ENCODE results near the gene LAMTOR1. TPM values are rescaled to one million over a fixed set of nuclear protein-coding genes. Genes with fewer than 3 reads are reported as not detected.

LAMTOR1 gene
- total RNA-seq, 4 donors from 2014 or later = 116 to 133 (median 128) TPM

DNA sequence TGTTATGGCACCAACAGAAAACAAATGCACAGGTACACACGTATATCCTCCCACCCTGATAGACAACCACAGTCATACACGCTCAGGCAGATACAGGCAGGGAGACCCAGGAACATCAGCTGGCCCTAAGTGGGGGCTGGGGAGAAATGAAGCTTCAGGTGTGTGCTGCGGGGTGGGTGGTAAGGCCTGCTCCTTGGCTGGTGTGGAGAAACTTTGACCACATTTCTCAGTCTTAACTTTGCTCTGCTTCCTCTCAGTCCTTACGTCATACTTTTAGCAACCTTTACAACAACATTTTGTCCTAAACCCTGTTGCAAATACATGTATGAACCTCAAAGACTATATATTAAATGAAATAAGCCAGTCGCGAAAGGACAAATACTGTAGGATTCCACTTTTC, 16.1 kb upstream of the LAMTOR1 start:
- H3K27ac ChIP-seq = no peak overlapping the region
- H3K27me3 ChIP-seq = peaks cover 0 to 6% of the 10 kb centered on the region in 2 donors
- H3K4me1 ChIP-seq = no peaks in the 10 kb centered on the region
- no peak for TF ChIP-seq POLR2A (IDR thresholded peaks at IDR 0.05)
- TF ChIP-seq, protein P1, sequence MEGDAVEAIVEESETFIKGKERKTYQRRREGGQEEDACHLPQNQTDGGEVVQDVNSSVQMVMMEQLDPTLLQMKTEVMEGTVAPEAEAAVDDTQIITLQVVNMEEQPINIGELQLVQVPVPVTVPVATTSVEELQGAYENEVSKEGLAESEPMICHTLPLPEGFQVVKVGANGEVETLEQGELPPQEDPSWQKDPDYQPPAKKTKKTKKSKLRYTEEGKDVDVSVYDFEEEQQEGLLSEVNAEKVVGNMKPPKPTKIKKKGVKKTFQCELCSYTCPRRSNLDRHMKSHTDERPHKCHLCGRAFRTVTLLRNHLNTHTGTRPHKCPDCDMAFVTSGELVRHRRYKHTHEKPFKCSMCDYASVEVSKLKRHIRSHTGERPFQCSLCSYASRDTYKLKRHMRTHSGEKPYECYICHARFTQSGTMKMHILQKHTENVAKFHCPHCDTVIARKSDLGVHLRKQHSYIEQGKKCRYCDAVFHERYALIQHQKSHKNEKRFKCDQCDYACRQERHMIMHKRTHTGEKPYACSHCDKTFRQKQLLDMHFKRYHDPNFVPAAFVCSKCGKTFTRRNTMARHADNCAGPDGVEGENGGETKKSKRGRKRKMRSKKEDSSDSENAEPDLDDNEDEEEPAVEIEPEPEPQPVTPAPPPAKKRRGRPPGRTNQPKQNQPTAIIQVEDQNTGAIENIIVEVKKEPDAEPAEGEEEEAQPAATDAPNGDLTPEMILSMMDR (IDR thresholded peaks at IDR 0.05) = no peak
- TF ChIP-seq EP300 (IDR thresholded peaks at IDR 0.05) = no peak
- no peaks in the 10 kb centered on the region for H3K9me3 ChIP-seq
- 76 to 80% methylated on average over 6 of the region's 6 CpGs for WGBS, 2 donors
- H3K4me3 ChIP-seq = no peak overlapping the region
- no peaks in the 10 kb centered on the region for H3K36me3 ChIP-seq
- no peak for DNase-seq (ENCODE audit: low spot score in 2 of 2)

DNA sequence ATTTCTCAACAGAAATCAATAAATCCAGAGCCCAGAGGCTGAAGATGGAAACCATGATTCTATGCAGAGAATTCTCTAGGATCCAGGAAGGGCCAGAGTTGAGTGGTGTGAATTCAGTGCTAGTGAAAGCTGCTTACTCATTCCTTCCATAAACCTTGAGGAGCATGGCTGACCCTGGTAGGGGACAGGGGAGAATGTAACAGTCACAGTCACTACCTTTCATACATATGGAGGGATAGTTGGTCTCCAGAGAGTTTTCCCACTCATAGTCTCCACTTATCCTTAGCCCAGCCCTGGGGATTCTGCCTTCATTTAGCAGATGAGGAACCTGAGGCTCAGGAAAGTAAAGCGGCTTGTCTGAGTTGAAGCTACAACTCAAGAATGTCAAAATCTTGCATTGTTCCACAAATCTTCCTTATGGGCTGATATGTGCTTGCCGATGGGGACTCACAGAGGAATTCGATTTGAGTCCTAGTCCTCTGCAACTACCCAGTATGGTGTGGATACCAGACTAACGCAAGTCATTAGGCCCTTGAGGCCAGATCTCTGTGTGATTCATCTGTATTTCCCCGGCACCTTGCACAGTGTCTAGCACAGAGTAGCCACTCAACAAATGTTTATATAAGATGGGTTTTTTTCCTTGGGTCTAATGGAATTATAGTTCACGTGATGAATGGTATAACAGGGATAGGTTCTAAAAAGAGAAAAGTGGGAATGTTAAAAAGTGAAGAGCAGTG, 13.1 kb upstream of the LAMTOR1 start:
- no peak for TF ChIP-seq EP300 (IDR thresholded peaks at IDR 0.05)
- no peak for TF ChIP-seq POLR2A (IDR thresholded peaks at IDR 0.05)
- TF ChIP-seq, protein P1 (IDR thresholded peaks at IDR 0.05) = no peak
- Histone ChIP-seq H3K36me3 (no peaks in the 10 kb centered on the region), H3K4me1 (peaks cover 0 to 11% (median 6%) of the 10 kb centered on the region in 4 donors), H3K27me3 (peaks cover 0 to 6% of the 10 kb centered on the region in 2 donors), H3K9me3 (no peaks in the 10 kb centered on the region), H3K27ac (no peak overlapping the region), H3K4me3 (no peak overlapping the region)
- no peak for DNase-seq (ENCODE audit: low spot score in 2 of 2)
- 88 to 90% methylated on average over 6 of the region's 6 CpGs for WGBS, 2 donors

DNA sequence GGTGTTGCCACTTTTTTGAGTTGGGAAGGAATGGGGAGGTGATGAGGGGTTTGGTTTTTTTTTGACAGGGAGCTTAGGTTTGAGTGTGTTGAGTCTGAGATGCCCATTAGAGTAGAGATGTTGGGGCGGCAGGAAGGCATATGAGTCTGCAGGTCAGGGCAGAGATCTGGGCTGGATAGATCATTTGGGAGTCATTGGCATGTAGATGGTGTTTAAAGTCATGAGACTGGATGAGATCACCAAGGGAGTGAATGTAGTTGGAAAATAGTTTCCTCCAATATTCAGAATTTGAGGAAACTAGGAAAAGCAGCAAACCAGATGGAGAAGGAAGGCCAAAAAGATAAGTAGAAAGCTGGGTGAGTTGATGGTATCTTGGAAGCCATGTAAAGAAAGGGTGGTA, 11.5 kb upstream of the LAMTOR1 start:
- peaks cover 0 to 15% (median 6%) of the 10 kb centered on the region in 4 donors for H3K4me1 ChIP-seq
- no peak overlapping the region for H3K27ac ChIP-seq
- peaks cover 0 to 6% of the 10 kb centered on the region in 2 donors for H3K27me3 ChIP-seq
- TF ChIP-seq, protein P1 (IDR thresholded peaks at IDR 0.05) = no peak
- TF ChIP-seq POLR2A (IDR thresholded peaks at IDR 0.05) (no peak), EP300 (IDR thresholded peaks at IDR 0.05) (no peak)
- peaks cover 0 to 4% (median 0%) of the 10 kb centered on the region in 3 donors for H3K36me3 ChIP-seq
- no peak overlapping the region for H3K4me3 ChIP-seq
- H3K9me3 ChIP-seq = no peaks in the 10 kb centered on the region
- DNase-seq (ENCODE audit: low spot score in 2 of 2) = no peak
- 97 to 100% methylated on average over 1 of the region's 1 CpG for WGBS, 2 donors

DNA sequence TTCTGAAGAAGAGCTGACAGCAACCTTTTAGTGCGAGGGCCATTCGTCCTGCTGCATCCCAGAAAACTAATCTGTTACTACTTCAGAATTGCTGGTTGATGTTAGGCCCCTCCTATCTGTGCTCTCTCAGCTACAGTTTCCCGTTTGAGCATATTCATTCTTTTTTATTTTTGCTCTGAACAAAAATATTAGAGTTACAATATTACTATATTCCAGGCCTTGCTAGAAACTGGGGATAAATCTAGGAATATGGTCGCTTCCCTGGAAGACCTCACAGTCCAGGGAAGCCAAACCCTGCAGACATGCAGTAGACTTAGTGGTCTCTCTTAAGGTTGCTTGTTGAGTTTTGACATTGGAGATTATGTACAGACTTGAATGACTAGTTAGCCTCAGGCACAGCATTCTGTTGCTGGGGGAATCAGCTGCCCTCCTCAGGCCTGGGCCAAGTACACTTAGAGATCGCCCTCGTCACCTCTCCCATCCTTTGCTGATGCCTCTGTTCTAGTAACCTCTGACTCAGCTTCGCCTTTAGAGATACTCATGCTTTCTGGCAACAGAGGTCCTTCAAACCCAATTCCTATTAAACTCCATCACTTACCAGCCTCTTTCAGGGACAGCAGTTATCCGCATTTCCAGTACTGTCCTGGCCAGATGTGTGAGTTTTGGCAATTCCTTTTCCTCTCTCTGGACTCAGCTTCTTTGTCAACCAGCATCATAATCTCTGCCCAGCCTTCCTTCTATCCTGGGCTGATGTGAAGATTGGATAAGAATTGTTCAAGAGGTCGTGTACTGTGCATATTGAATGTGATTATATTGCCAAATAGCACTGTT, 10.1 kb upstream of the LAMTOR1 start:
- peak overlapping the region; percentile 91 to 99 (median 98) for H3K27ac ChIP-seq
- no peaks in the 10 kb centered on the region for H3K9me3 ChIP-seq
- DNase-seq (ENCODE audit: low spot score in 2 of 2) = no peak
- no peak for TF ChIP-seq POLR2A (IDR thresholded peaks at IDR 0.05)
- TF ChIP-seq, protein P1 (IDR thresholded peaks at IDR 0.05) = no peak
- TF ChIP-seq EP300 (IDR thresholded peaks at IDR 0.05) = no peak
- H3K36me3 ChIP-seq = peaks cover 0 to 17% (median 3%) of the 10 kb centered on the region in 3 donors
- peaks cover 0 to 6% of the 10 kb centered on the region in 2 donors for H3K27me3 ChIP-seq
- 64 to 66% methylated on average over 9 of the region's 9 CpGs for WGBS, 2 donors
- H3K4me1 ChIP-seq = peaks cover 0 to 15% (median 6%) of the 10 kb centered on the region in 4 donors
- peak overlapping the region; percentile 32 to 70 (median 64) for H3K4me3 ChIP-seq
